A549 (cell line): ENCODE measurements around the gene TSPEAR. TPM values are rescaled to one million over a fixed set of nuclear protein-coding genes. Genes with fewer than 3 reads are reported as not detected.

ENCODE experiments used
- ATAC-seq, 2 experiments: fragments of 200-7000 bp in 1 of 2; fragments of >200 bp in 1 of 2; cut with Nextera tagmentation in 1 of 2; cut with Tn5 transposase in 1 of 2; 3 replicates each; pipeline versions ENCODE4 v1.8.0 to v1.9.1; 2018 to 2020; ENCODE audit warnings: mild to moderate bottlenecking in 1 of 2, moderate library complexity in 1 of 2
- CTCF ChIA-PET: fragments of 300-600 bp; sonication (Branson Sonifier 250); formaldehyde crosslinking; extraction: SDS; loops from one replicate; lab custom pipeline; 2021; ENCODE audit warnings: antibody characterized with exemption, inconsistent platforms; lab: Yijun Ruan, JAX
- POLR2A ChIA-PET: fragments of 350-600 bp; formaldehyde crosslinking; extraction: SDS; loops from one replicate; lab custom pipeline; 2021; ENCODE audit warnings: antibody characterized with exemption, inconsistent platforms; lab: Yijun Ruan, JAX
- DNase-seq, 2 experiments: peaks; one replicate each; pipeline versions ENCODE4 v3.0.0 to v3.0.0-alpha.2; 2011 to 2016; ENCODE audit warnings: low read depth in 1 of 2, low spot score in 1 of 2
- FAIRE-seq: peaks from 2 replicates; lab custom pipeline; 2011; peaks lifted over from hg19 to GRCh38; lab: Jason Lieb, UNC
- H3K27ac ChIP-seq, 2 experiments: fragments of >200 bp; sonication (Bioruptor Twin); formaldehyde crosslinking; 3 replicates each; pipeline ENCODE4 v1.5.1; 2016 to 2017
- H3K4me1 ChIP-seq: fragments of >200 bp; sonication (Bioruptor Twin); formaldehyde crosslinking; 3 replicates; pipeline ENCODE4 v1.6.1; 2016
- H3K4me2 ChIP-seq: fragments of >200 bp; sonication (Bioruptor Twin); formaldehyde crosslinking; 3 replicates; pipeline ENCODE4 v1.6.1; 2016
- H3K4me3 ChIP-seq: fragments of >200 bp; sonication (Bioruptor Twin); formaldehyde crosslinking; 3 replicates; pipeline ENCODE4 v1.5.1; 2016
- H3K9me3 ChIP-seq: fragments of >200 bp; sonication (Bioruptor Twin); formaldehyde crosslinking; 3 replicates; pipeline ENCODE4 v1.6.1; 2016
- BHLHE40 ChIP-seq: IDR thresholded peaks from 2 replicates; pipeline ENCODE4 v1.6.1; 2012; ENCODE audit warnings: low read depth, low read length, inconsistent platforms
- CBX8 ChIP-seq: fragments of 200-600 bp; sonication (generic); IDR thresholded peaks from 2 replicates; pipeline ENCODE4 v1.6.1; 2016
- CHD2 ChIP-seq: fragments of 150-350 bp; IDR thresholded peaks from 2 replicates; pipeline ENCODE4 v1.6.1; 2014; ENCODE audit warnings: low read length; ENCODE audit not compliant: partially characterized antibody
- EHF ChIP-seq: fragments of 250-450 bp; sonication (Bioruptor Pico); IDR thresholded peaks from 2 replicates; pipeline ENCODE4 v1.5.0; 2020; ENCODE audit warnings: mild to moderate bottlenecking
- FOXS1 ChIP-seq: fragments of 250-450 bp; sonication (Bioruptor Pico); IDR thresholded peaks from 2 replicates; pipeline ENCODE4 v1.5.0; 2020; ENCODE audit warnings: mild to moderate bottlenecking, moderate library complexity
- GATA3 ChIP-seq: IDR thresholded peaks from 2 replicates; pipeline ENCODE4 v1.6.1; 2012; ENCODE audit warnings: borderline replicate concordance
- HOXB5 ChIP-seq: fragments of 250-450 bp; sonication (Bioruptor Pico); IDR thresholded peaks from 2 replicates; pipeline ENCODE4 v1.5.0; 2020; ENCODE audit warnings: mild to moderate bottlenecking, moderate library complexity
- NFE2L2 ChIP-seq: fragments of 150-350 bp; conservative IDR thresholded peaks from 2 replicates; pipeline ENCODE4 v1.6.1; 2014; ENCODE audit warnings: low read length
- NPAS2 ChIP-seq: fragments of 250-450 bp; sonication (Bioruptor Pico); IDR thresholded peaks from 2 replicates; pipeline ENCODE4 v1.8.0; 2022; ENCODE audit warnings: mild to moderate bottlenecking, moderate library complexity, borderline replicate concordance
- NR3C1 ChIP-seq: fragments of >200 bp; sonication (Bioruptor Twin); formaldehyde crosslinking; IDR thresholded peaks from 3 replicates; pipeline ENCODE4 v1.6.1; 2017
- POLR2AphosphoS2 ChIP-seq: conservative IDR thresholded peaks from 2 replicates; pipeline ENCODE4 v1.6.1; 2012; ENCODE audit warnings: low read length, improper control_type of control experiment, inconsistent platforms
- RAD21 ChIP-seq, 2 experiments: fragments of >200 bp in 1 of 2; sonication (Bioruptor Twin) in 1 of 2; formaldehyde crosslinking in 1 of 2; IDR thresholded peaks in 1 of 2; conservative IDR thresholded peaks in 1 of 2; 2 replicates in 1 of 2; 3 replicates in 1 of 2; pipeline ENCODE4 v1.6.1; 2012 to 2018; ENCODE audit warnings: inconsistent platforms in 1 of 2
- RCOR1 ChIP-seq: fragments of 150-350 bp; IDR thresholded peaks from 2 replicates; pipeline ENCODE4 v1.6.1; 2014; ENCODE audit warnings: antibody characterized with exemption, low read length, low read depth
- REST ChIP-seq: fragments of 200-600 bp; sonication (generic); IDR thresholded peaks from 2 replicates; pipeline ENCODE4 v1.6.1; 2016; ENCODE audit warnings: antibody characterized with exemption, mild to moderate bottlenecking, moderate library complexity
- TFCP2L1 ChIP-seq: fragments of 250-450 bp; sonication (Bioruptor Pico); IDR thresholded peaks from 2 replicates; pipeline ENCODE4 v1.5.0; 2021; ENCODE audit warnings: mild to moderate bottlenecking
- TP53 ChIP-seq: fragments of 250-450 bp; sonication (Bioruptor Pico); IDR thresholded peaks from 2 replicates; pipeline ENCODE4 v1.5.0; 2021; ENCODE audit warnings: mild to moderate bottlenecking, moderate library complexity
- ZC3H11A ChIP-seq: fragments of 450-650 bp; IDR thresholded peaks from 2 replicates; pipeline ENCODE4 v1.6.1; 2014; ENCODE audit warnings: antibody characterized with exemption, mild to moderate bottlenecking
- ZNF302 ChIP-seq: fragments of 250-450 bp; sonication (Bioruptor Pico); IDR thresholded peaks from 2 replicates; pipeline ENCODE4 v1.9.0; 2021; ENCODE audit warnings: inconsistent platforms, mild to moderate bottlenecking, moderate library complexity
- ZSCAN20 ChIP-seq: fragments of 250-450 bp; sonication (Bioruptor Pico); IDR thresholded peaks from 2 replicates; pipeline ENCODE4 v1.8.0; 2022; ENCODE audit warnings: mild to moderate bottlenecking, moderate library complexity
- WGBS: methylation state at CpG from one replicate; pipeline ENCODE4 v1.1.6; 2017; ENCODE audit errors: missing lambda C conversion rate; 5-methylcytosine and 5-hydroxymethylcytosine counted together
- polyA plus RNA-seq, 4 experiments: library from polyadenylated mRNA; depleted of rRNA in 3 of 4; stranded (reverse); fragments of >200 nt; fragmentation: RNase III in 1 of 4; extraction: RNeasy Plus Mini Kit Qiagen cat#74134 plus additional on column Dnase treatment in 1 of 4; gene quantifications; 2 replicates in 3 of 4; 3 replicates in 1 of 4; pipeline ENCODE4 v1.2.3, GENCODE V29; 2011 to 2017

TSPEAR gene
- polyA plus RNA-seq, 2 of the 4 experiments (the other 2 are of a cell fraction) = not detected

GRCh38 chr21:44727757-44728156 lies 16.4 kb upstream of the TSPEAR start:
- H3K9me3 ChIP-seq = no peaks in the 10 kb centered on the region
- H3K4me1 ChIP-seq = no peaks in the 10 kb centered on the region
- H3K4me2 ChIP-seq = no peak overlapping the region
- POLR2A ChIA-PET = no interaction called here
- TF ChIP-seq TFCP2L1 (no peak), ZSCAN20 (CRISPR knock-in tag) (no peak), RAD21 (conservative IDR thresholded peaks at IDR 0.05 in 1 of 2, IDR thresholded peaks at IDR 0.05 in 1 of 2) (no peak), HOXB5 (no peak), NPAS2 (CRISPR knock-in tag) (no peak), TP53 (CRISPR knock-in tag) (no peak), ZC3H11A (no peak), NR3C1 (no peak), FOXS1 (CRISPR knock-in tag) (no peak), RCOR1 (no peak)
- FAIRE-seq (no peak), ATAC-seq (no peak), DNase-seq (no peak)
- H3K27ac ChIP-seq = no peak overlapping the region
- WGBS = 45% methylated on average over 3 of the region's 9 CpGs
- CTCF ChIA-PET = interaction anchor here (0.7 kb wide), 1 partner anchor 15 kb away, joined by 3 read pairs; no protein-coding TSS in a partner anchor
- H3K4me3 ChIP-seq = no peak overlapping the region

- no peak overlapping the region for H3K4me3 ChIP-seq
- H3K4me2 ChIP-seq = no peak overlapping the region
- POLR2A ChIA-PET = no interaction called here
- DNase-seq = no peak
- TF ChIP-seq NPAS2 (CRISPR knock-in tag) = no peak
- FAIRE-seq = no peak
- no peaks in the 10 kb centered on the region for H3K4me1 ChIP-seq
- CTCF ChIA-PET = interaction anchor here (0.7 kb wide), 1 partner anchor 15 kb away, joined by 3 read pairs; no protein-coding TSS in a partner anchor
- WGBS = 50% methylated on average over 2 of the region's 8 CpGs
- ATAC-seq = no peak
- no peaks in the 10 kb centered on the region for H3K9me3 ChIP-seq
- no peak overlapping the region for H3K27ac ChIP-seq
These were observed 15.9 kb upstream of the TSPEAR start for GRCh38 chr21:44727321-44727720.

- H3K9me3 ChIP-seq = no peaks in the 10 kb centered on the region
- WGBS = 50% methylated on average over 4 of the region's 6 CpGs
- H3K4me2 ChIP-seq = no peak overlapping the region
- POLR2A ChIA-PET = no interaction called here
- DNase-seq (no peak), ATAC-seq (no peak), FAIRE-seq (no peak)
- H3K27ac ChIP-seq = no peak overlapping the region
- no peak for TF ChIP-seq REST
- TF ChIP-seq BHLHE40 = no peak
- TF ChIP-seq RAD21 (conservative IDR thresholded peaks at IDR 0.05 in 1 of 2, IDR thresholded peaks at IDR 0.05 in 1 of 2) = no peak
- no peak for TF ChIP-seq GATA3
- TF ChIP-seq HOXB5 = no peak
- no peak for TF ChIP-seq CBX8
- TF ChIP-seq ZNF302 (CRISPR knock-in tag) = no peak
- no peak for TF ChIP-seq NFE2L2
- TF ChIP-seq CHD2 = no peak
- TF ChIP-seq POLR2AphosphoS2 = no peak
- no peak for TF ChIP-seq EHF (CRISPR knock-in tag)
- H3K4me3 ChIP-seq = no peak overlapping the region
- no peaks in the 10 kb centered on the region for H3K4me1 ChIP-seq
- CTCF ChIA-PET = interaction anchor here (0.9 kb wide), 1 partner anchor 13 kb away, joined by 3 read pairs; no protein-coding TSS in a partner anchor
These were observed 15.5 kb upstream of the TSPEAR start for GRCh38 chr21:44726826-44727225.
